ENCODE results near the gene GFOD2.
"Not testable (repeated sequence)": the region's sequence is repeated elsewhere in the genome, so short reads cannot be mapped to it uniquely, and the experiment has no call there.

Gene GFOD2

DNA sequence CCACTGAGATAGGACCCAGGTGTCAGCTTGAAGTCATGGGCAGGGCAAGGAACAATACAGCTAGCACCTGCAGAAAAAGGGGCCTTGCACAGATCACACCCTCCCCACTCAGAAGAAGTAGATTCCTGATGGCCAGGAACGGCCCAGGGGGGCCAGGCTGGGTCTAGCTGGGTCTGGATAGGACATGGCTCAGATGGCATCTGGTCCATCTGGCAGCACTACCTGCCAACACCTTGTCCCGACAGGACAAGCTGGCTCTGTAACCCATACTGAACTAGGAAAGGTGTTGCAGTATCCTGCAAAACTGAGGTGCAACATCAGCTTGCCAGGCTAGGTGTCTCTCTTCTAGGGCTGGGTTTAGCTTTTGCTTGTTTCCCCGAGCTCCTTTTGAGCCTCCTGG, 38.9 kb upstream of the GFOD2 start:
- H3K9me3 ChIP-seq (ENCODE audit: control insufficient read depth in 5 of 5, low read length in 5 of 5), result no peaks in the 10 kb centered on the region
- no peak overlapping the region for H3K4me3 ChIP-seq (ENCODE audit: low read depth in 1 of 5, low read length in 5 of 5)
- peaks cover 0 to 34% (median 28%) of the 10 kb centered on the region in 5 donors for H3K36me3 ChIP-seq (ENCODE audit: control insufficient read depth in 5 of 5, insufficient read depth in 5 of 5, low read length in 5 of 5)
- H3K4me1 ChIP-seq (ENCODE audit: control insufficient read depth in 5 of 5, insufficient read depth in 5 of 5, low read length in 5 of 5), result peaks cover 0 to 3% (median 0%) of the 10 kb centered on the region in 5 donors
- H3K9ac ChIP-seq (ENCODE audit: low read length in 5 of 5), result no peak overlapping the region
- no peaks in the 10 kb centered on the region for H3K27me3 ChIP-seq (ENCODE audit: control insufficient read depth in 5 of 5, insufficient read depth in 4 of 5, low read length in 5 of 5)
- no peak overlapping the region for H3K27ac ChIP-seq (ENCODE audit: low read depth, low read length)

DNA sequence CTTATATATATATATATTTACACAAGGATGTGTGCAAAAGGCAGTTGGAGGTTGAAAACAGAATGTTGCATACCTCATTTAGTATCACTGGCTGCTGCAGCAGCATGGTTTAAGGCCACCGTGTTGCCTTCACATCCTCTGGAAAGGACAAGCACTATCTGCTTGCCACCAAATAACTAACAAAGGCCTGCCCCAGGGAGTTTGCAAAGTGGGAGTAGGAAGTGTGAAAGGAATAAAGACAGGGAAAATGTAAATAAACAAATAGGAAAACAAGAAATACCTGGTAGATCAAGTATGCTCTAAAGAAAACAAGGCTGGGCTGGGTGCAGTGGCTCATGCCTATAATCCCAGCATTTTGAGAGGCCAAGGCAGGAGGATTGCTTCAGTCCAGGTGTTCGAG, 33.5 kb upstream of the GFOD2 start:
- H3K4me1 ChIP-seq (ENCODE audit: control insufficient read depth in 5 of 5, insufficient read depth in 5 of 5, low read length in 5 of 5), result no peaks in the 10 kb centered on the region
- no peak overlapping the region for H3K9ac ChIP-seq (ENCODE audit: low read length in 5 of 5)
- H3K36me3 ChIP-seq (ENCODE audit: control insufficient read depth in 5 of 5, insufficient read depth in 5 of 5, low read length in 5 of 5), result peaks cover 0 to 19% (median 15%) of the 10 kb centered on the region in 5 donors
- H3K27ac ChIP-seq (ENCODE audit: low read depth, low read length), result no peak overlapping the region
- no peaks in the 10 kb centered on the region for H3K27me3 ChIP-seq (ENCODE audit: control insufficient read depth in 5 of 5, insufficient read depth in 4 of 5, low read length in 5 of 5)
- no peak overlapping the region for H3K4me3 ChIP-seq (ENCODE audit: low read depth in 1 of 5, low read length in 5 of 5)
- no peaks in the 10 kb centered on the region for H3K9me3 ChIP-seq (ENCODE audit: control insufficient read depth in 5 of 5, low read length in 5 of 5)

DNA sequence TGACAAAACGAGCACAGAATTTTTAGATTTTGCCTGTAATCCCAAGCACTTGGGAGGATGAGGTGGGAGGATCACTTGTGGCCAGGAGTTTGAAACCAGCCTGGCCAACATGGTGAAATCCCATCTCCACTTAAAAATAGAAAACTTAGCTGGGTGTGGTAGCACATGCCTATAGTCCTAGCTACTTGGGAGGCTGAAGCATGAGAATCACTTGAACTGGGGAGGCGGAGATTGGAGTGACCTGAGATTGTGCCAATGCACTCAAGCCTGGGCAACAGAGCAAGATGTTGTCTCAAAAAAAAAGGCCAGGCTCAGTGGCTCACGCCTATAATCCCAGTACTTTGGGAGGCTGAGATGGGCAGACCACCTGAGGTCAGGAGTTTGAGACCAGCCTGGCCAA, 32.2 kb upstream of the GFOD2 start:
- not testable (repeated sequence) for H3K9me3 ChIP-seq (ENCODE audit: control insufficient read depth in 5 of 5, low read length in 5 of 5); H3K27me3 ChIP-seq (ENCODE audit: control insufficient read depth in 5 of 5, insufficient read depth in 4 of 5, low read length in 5 of 5); H3K4me1 ChIP-seq (ENCODE audit: control insufficient read depth in 5 of 5, insufficient read depth in 5 of 5, low read length in 5 of 5); H3K27ac ChIP-seq (ENCODE audit: low read depth, low read length); H3K9ac ChIP-seq (ENCODE audit: low read length in 5 of 5); H3K4me3 ChIP-seq (ENCODE audit: low read depth in 1 of 5, low read length in 5 of 5)
- peaks cover 0 to 16% (median 14%) of the 10 kb centered on the region in 5 donors for H3K36me3 ChIP-seq (ENCODE audit: control insufficient read depth in 5 of 5, insufficient read depth in 5 of 5, low read length in 5 of 5)

DNA sequence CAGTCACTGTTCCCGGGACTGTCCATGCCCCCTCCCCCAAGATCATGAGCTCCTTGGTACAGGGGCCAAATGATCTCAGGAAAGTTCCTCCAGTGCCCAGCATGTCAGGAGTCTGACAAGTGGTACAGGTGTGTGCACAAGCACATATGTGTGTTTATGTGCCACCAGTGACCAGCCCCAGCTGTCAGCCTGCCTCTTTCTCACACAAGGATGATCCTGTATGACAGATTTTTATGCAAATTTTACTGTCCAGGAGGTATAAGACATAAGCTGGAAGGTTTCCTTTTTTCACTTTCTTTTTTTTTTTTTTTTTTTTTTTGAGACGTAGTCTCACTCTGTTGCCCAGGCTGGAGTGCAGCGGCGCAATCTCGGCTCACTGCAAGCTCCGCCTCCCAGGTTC, 31.4 kb upstream of the GFOD2 start:
- Histone ChIP-seq H3K9ac (ENCODE audit: low read length in 5 of 5) (no peak overlapping the region), H3K4me3 (ENCODE audit: low read depth in 1 of 5, low read length in 5 of 5) (no peak overlapping the region), H3K9me3 (ENCODE audit: control insufficient read depth in 5 of 5, low read length in 5 of 5) (no peaks in the 10 kb centered on the region), H3K27ac (ENCODE audit: low read depth, low read length) (no peak overlapping the region), H3K4me1 (ENCODE audit: control insufficient read depth in 5 of 5, insufficient read depth in 5 of 5, low read length in 5 of 5) (no peaks in the 10 kb centered on the region), H3K36me3 (ENCODE audit: control insufficient read depth in 5 of 5, insufficient read depth in 5 of 5, low read length in 5 of 5) (peaks cover 0 to 16% (median 14%) of the 10 kb centered on the region in 5 donors), H3K27me3 (ENCODE audit: control insufficient read depth in 5 of 5, insufficient read depth in 4 of 5, low read length in 5 of 5) (no peaks in the 10 kb centered on the region)

DNA sequence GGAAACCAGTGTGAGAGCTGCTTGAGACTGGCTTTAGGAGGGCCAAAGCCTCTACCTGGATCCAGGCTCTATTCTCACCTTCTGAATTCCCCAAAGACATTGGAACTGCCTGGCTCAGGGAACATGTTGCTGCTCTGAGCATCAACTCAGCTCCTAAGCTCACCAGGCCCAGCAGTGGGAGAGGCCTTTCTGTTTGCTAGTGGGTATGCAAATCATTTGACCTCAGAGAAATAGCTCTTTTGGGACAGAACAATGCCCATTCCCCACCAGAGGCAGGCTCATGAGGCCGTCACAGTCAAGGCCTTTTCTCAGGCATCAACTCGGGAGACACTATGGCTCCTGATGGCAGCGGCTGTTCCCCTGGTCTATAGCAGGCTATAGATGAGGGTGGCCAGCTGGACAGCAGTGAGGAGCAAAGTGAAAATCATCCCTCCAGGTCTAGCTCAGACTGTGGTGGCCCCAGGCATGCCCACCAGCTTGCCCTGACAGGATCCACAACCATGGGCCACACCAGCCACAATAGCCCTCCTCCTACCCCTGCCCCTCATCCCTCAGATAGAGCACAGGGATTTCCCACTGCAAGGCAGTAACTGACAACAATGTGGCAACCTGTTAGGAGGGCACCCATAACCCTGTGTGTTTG, 30.4 kb upstream of the GFOD2 start:
- H3K27me3 ChIP-seq (ENCODE audit: control insufficient read depth in 5 of 5, insufficient read depth in 4 of 5, low read length in 5 of 5), result no peaks in the 10 kb centered on the region
- H3K36me3 ChIP-seq (ENCODE audit: control insufficient read depth in 5 of 5, insufficient read depth in 5 of 5, low read length in 5 of 5), result peaks cover 0 to 15% (median 12%) of the 10 kb centered on the region in 5 donors
- no peak overlapping the region for H3K9ac ChIP-seq (ENCODE audit: low read length in 5 of 5)
- H3K4me3 ChIP-seq (ENCODE audit: low read depth in 1 of 5, low read length in 5 of 5), result no peak overlapping the region
- no peaks in the 10 kb centered on the region for H3K9me3 ChIP-seq (ENCODE audit: control insufficient read depth in 5 of 5, low read length in 5 of 5)
- no peak overlapping the region for H3K27ac ChIP-seq (ENCODE audit: low read depth, low read length)
- H3K4me1 ChIP-seq (ENCODE audit: control insufficient read depth in 5 of 5, insufficient read depth in 5 of 5, low read length in 5 of 5), result no peaks in the 10 kb centered on the region

DNA sequence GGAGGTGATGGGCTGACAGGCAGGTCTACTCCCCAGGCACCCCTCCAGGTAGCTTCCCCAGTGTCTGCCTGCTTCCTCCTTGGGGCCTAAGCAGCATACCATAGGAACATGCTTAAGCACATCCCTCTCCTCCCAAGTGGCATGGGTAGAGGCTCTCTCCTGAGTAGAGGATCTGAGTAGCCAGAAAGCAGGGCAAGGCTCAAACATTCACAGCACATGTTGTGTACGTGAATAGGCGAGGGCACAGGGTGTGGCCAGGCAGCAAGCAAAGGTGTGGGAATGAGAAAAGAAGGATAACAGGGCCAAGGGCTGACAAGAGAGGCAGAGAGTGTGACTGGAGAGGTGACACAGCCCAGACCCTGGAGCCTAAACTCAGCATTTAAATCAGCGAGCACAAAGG, 29.7 kb upstream of the GFOD2 start:
- H3K27ac ChIP-seq (ENCODE audit: low read depth, low read length), result no peak overlapping the region
- H3K4me1 ChIP-seq (ENCODE audit: control insufficient read depth in 5 of 5, insufficient read depth in 5 of 5, low read length in 5 of 5), result no peaks in the 10 kb centered on the region
- no peaks in the 10 kb centered on the region for H3K27me3 ChIP-seq (ENCODE audit: control insufficient read depth in 5 of 5, insufficient read depth in 4 of 5, low read length in 5 of 5)
- peak overlapping the region in 1 of 5 donors; percentile 23 for H3K9ac ChIP-seq (ENCODE audit: low read length in 5 of 5)
- no peaks in the 10 kb centered on the region for H3K9me3 ChIP-seq (ENCODE audit: control insufficient read depth in 5 of 5, low read length in 5 of 5)
- peaks cover 0 to 15% (median 14%) of the 10 kb centered on the region in 5 donors for H3K36me3 ChIP-seq (ENCODE audit: control insufficient read depth in 5 of 5, insufficient read depth in 5 of 5, low read length in 5 of 5)
- H3K4me3 ChIP-seq (ENCODE audit: low read depth in 1 of 5, low read length in 5 of 5), result no peak overlapping the region

DNA sequence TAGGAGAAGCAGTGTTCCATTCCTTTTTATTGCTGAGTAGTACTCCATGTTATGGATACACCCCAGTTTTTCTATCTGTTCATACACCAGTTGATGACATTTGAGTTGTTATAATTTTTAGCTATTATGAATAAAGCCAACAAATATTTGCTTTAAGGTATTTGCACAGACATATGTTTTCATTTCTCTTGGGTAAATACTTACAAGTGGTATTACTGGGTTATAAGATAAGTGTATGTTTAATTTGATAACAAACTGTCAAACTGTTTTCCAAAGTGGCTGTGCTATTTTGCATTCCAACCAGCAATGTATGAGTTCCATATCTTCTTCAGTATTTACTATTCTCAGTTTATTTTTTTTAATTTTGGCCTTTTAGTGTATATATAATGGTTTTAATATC, 27.7 kb upstream of the GFOD2 start:
- H3K36me3 ChIP-seq (ENCODE audit: control insufficient read depth in 5 of 5, insufficient read depth in 5 of 5, low read length in 5 of 5), result peaks cover 2 to 30% (median 27%) of the 10 kb centered on the region in 5 donors
- H3K4me3 ChIP-seq (ENCODE audit: low read depth in 1 of 5, low read length in 5 of 5), result no peak overlapping the region
- H3K27ac ChIP-seq (ENCODE audit: low read depth, low read length), result no peak overlapping the region
- no peaks in the 10 kb centered on the region for H3K9me3 ChIP-seq (ENCODE audit: control insufficient read depth in 5 of 5, low read length in 5 of 5)
- H3K27me3 ChIP-seq (ENCODE audit: control insufficient read depth in 5 of 5, insufficient read depth in 4 of 5, low read length in 5 of 5), result no peaks in the 10 kb centered on the region
- no peaks in the 10 kb centered on the region for H3K4me1 ChIP-seq (ENCODE audit: control insufficient read depth in 5 of 5, insufficient read depth in 5 of 5, low read length in 5 of 5)
- H3K9ac ChIP-seq (ENCODE audit: low read length in 5 of 5), result no peak overlapping the region

DNA sequence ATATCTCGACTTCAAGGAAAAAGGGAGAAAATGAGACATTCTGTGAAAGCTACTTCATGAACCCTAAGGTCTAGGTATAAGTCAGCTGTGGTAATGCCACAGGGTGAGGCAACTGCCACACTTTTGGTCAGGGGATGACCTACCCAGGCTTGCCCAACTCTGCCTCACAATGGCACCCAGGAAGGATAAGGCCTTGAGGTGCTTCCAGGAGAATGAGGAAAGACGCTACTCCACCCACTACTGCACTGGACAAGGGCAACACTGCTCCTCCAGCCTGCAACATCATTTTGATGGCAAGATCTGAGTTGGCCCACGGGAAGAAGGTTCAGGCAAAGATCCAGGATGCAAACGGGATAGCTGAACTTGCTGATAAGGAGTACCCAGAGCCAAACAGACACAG, 22.0 kb upstream of the GFOD2 start:
- no peak overlapping the region for H3K4me3 ChIP-seq (ENCODE audit: low read depth in 1 of 5, low read length in 5 of 5)
- H3K9ac ChIP-seq (ENCODE audit: low read length in 5 of 5), result no peak overlapping the region
- no peaks in the 10 kb centered on the region for H3K27me3 ChIP-seq (ENCODE audit: control insufficient read depth in 5 of 5, insufficient read depth in 4 of 5, low read length in 5 of 5)
- no peaks in the 10 kb centered on the region for H3K4me1 ChIP-seq (ENCODE audit: control insufficient read depth in 5 of 5, insufficient read depth in 5 of 5, low read length in 5 of 5)
- no peak overlapping the region for H3K27ac ChIP-seq (ENCODE audit: low read depth, low read length)
- peaks cover 2 to 58% (median 43%) of the 10 kb centered on the region in 5 donors for H3K36me3 ChIP-seq (ENCODE audit: control insufficient read depth in 5 of 5, insufficient read depth in 5 of 5, low read length in 5 of 5)
- no peaks in the 10 kb centered on the region for H3K9me3 ChIP-seq (ENCODE audit: control insufficient read depth in 5 of 5, low read length in 5 of 5)

DNA sequence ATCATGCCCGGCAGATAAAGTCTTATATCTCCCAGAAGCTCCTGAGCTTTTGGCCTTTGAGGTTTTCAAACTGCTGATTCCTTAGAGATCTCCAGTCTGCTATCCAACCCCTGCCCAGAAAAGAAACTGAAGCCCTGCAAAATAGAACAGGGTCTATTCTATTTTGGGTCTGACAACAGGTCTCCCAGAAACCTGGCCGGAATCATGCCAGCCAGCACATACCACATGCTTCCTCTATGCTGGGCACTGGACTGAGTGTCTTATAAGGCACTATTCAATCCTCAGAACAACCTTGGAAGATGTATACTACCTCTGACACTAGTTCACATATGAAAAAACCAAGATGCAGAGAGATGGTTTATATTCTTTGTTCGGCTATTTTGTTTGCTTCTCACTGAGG, 21.3 kb upstream of the GFOD2 start:
- Histone ChIP-seq H3K27me3 (ENCODE audit: control insufficient read depth in 5 of 5, insufficient read depth in 4 of 5, low read length in 5 of 5) (no peaks in the 10 kb centered on the region), H3K4me3 (ENCODE audit: low read depth in 1 of 5, low read length in 5 of 5) (no peak overlapping the region), H3K4me1 (ENCODE audit: control insufficient read depth in 5 of 5, insufficient read depth in 5 of 5, low read length in 5 of 5) (no peaks in the 10 kb centered on the region), H3K27ac (ENCODE audit: low read depth, low read length) (no peak overlapping the region), H3K9ac (ENCODE audit: low read length in 5 of 5) (no peak overlapping the region), H3K9me3 (ENCODE audit: control insufficient read depth in 5 of 5, low read length in 5 of 5) (no peaks in the 10 kb centered on the region), H3K36me3 (ENCODE audit: control insufficient read depth in 5 of 5, insufficient read depth in 5 of 5, low read length in 5 of 5) (peaks cover 2 to 58% (median 43%) of the 10 kb centered on the region in 5 donors)

DNA sequence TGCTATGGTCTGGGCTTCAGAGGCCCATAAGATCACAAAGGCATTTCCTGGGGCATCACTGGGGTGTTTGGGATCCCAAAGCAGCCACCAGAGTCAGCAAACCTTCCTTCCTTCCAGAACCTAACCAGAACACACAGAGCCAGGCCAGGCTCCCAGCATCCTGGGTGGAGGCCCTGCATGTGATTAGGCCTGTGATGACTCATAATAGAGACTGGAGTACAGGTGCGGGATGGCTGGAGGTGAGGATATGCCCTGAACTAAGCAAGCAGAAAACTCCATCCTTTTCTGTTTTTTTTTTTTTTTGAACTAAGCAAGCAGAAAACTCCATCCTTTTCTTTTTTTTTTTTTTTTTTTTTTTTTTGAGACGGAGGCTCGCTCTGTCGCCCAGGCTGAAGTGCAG, 17.7 kb upstream of the GFOD2 start:
- no peaks in the 10 kb centered on the region for H3K9me3 ChIP-seq (ENCODE audit: control insufficient read depth in 5 of 5, low read length in 5 of 5)
- H3K9ac ChIP-seq (ENCODE audit: low read length in 5 of 5), result no peak overlapping the region
- H3K27ac ChIP-seq (ENCODE audit: low read depth, low read length), result no peak overlapping the region
- no peak overlapping the region for H3K4me3 ChIP-seq (ENCODE audit: low read depth in 1 of 5, low read length in 5 of 5)
- H3K27me3 ChIP-seq (ENCODE audit: control insufficient read depth in 5 of 5, insufficient read depth in 4 of 5, low read length in 5 of 5), result no peaks in the 10 kb centered on the region
- H3K4me1 ChIP-seq (ENCODE audit: control insufficient read depth in 5 of 5, insufficient read depth in 5 of 5, low read length in 5 of 5), result peaks cover 0 to 3% (median 0%) of the 10 kb centered on the region in 5 donors
- peaks cover 0 to 53% (median 39%) of the 10 kb centered on the region in 5 donors for H3K36me3 ChIP-seq (ENCODE audit: control insufficient read depth in 5 of 5, insufficient read depth in 5 of 5, low read length in 5 of 5)
